ENCODE measurements around the gene ETV2.
"Not testable (repeated sequence)": the region's sequence is repeated elsewhere in the genome, so short reads cannot be mapped to it uniquely, and the experiment has no call there.

Gene ETV2

DNA sequence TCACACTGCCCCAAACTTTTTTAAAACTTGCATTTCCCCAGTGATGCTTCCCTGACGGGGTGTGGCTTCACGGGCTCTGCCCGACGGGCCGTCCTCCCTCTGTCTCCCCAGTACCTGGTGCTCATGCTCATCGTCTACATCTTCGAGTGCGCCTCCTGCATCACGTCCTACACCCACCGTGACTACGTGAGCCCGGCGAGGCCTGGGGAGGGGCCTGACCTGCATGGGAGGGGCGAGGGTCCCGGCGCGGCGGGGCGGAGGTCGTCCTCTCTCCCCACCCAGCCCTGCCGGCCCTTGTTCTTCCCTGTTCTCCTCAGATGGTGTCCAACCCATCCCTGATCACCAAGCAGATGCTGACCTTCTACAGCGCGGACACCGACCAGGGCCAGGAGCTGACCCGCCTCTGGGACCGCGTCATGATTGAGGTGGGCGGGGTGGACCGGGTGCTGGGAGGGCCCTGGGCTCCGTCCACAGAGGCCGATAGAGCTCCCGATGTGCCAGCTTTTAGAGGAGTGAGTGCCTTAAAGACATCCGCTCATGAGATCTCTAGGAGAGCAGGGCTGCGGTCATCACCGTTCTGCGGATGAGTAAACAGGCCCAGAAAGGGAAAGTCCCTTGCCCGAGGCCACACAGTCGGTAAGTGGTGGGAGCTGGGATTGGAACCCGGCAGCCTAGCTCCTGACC is 31.7 kb downstream of the ETV2 start:
- peak; percentile 84 for DNase-seq (ENCODE audit: low spot score)
- no peak for TF ChIP-seq CTCF (IDR thresholded peaks at IDR 0.05; ENCODE audit: borderline replicate concordance, control extremely low read depth, extremely low read depth, insufficient read depth, missing control alignments)
- in situ Hi-C loops (cut with MboI; ENCODE audit: low sequenced_read_pairs, unreplicated experiment): no loop called here

GRCh38 chr19:35675589-35676140 is 34.1 kb downstream of the ETV2 start:
- DNase-seq (ENCODE audit: low spot score): no peak
- in situ Hi-C loops (cut with MboI; ENCODE audit: low sequenced_read_pairs, unreplicated experiment): no loop called here
- no peak for TF ChIP-seq CTCF (IDR thresholded peaks at IDR 0.05; ENCODE audit: borderline replicate concordance, control extremely low read depth, extremely low read depth, insufficient read depth, missing control alignments)

- in situ Hi-C loops (cut with MboI; ENCODE audit: low sequenced_read_pairs, unreplicated experiment): no loop called here
- no peak for TF ChIP-seq CTCF (IDR thresholded peaks at IDR 0.05; ENCODE audit: borderline replicate concordance, control extremely low read depth, extremely low read depth, insufficient read depth, missing control alignments)
- DNase-seq (ENCODE audit: low spot score): no peak
These were observed 48.3 kb downstream of the ETV2 start for GRCh38 chr19:35689836-35690235.

- DNase-seq (ENCODE audit: low spot score); in situ Hi-C loops (cut with MboI; ENCODE audit: low sequenced_read_pairs, unreplicated experiment): not testable (repeated sequence)
These were observed 49.6 kb downstream of the ETV2 start for GRCh38 chr19:35691106-35691505.

- in situ Hi-C loops (cut with MboI; ENCODE audit: low sequenced_read_pairs, unreplicated experiment): no loop called here
- no peak for DNase-seq (ENCODE audit: low spot score)
- TF ChIP-seq CTCF (IDR thresholded peaks at IDR 0.05; ENCODE audit: borderline replicate concordance, control extremely low read depth, extremely low read depth, insufficient read depth, missing control alignments): no peak
These were observed 50.5 kb downstream of the ETV2 start for GRCh38 chr19:35692010-35692409.

GRCh38 chr19:35693422-35693821 is 51.9 kb downstream of the ETV2 start:
- no peak for TF ChIP-seq CTCF (IDR thresholded peaks at IDR 0.05; ENCODE audit: borderline replicate concordance, control extremely low read depth, extremely low read depth, insufficient read depth, missing control alignments)
- in situ Hi-C loops (cut with MboI; ENCODE audit: low sequenced_read_pairs, unreplicated experiment): no loop called here
- no peak for DNase-seq (ENCODE audit: low spot score)

DNA sequence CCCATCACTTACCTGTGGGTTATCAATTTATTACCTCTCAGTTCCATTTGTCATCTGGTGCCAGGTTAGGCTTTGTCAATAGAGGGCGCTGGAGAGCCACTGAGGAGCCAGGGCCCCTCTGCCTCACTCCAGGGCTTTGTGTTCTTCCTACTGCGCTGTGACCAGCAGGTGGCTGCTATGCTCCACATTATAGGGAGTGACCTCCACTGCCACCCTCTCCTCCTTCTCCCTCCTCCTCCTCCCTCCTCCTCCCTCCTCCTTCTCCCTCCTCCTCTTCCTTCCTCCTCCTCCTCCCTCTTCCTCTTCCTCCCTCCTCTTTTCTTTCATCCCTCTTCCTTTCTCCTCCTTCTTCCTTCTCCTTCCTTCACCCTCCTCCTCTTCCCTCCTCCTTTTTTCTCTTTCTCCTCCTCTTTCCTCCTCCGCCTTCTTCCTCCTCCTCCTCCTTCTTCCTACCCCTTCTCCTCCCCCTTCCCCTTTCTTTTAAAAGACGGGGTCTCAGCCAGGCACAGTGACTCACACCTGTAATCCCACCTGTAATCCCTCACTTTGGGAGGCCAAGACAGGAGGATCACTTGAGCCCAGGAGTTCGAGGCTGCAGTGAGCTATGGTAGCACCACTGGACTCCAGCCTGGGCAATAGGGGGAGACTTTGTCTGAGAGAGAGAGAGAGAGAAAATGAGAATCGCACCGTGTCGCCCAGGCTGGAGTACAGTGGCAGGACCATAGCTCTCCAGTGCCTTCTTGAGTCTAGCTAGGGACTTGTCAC is 52.5 kb downstream of the ETV2 start:
- in situ Hi-C loops (cut with MboI; ENCODE audit: low sequenced_read_pairs, unreplicated experiment): no loop called here
- DNase-seq (ENCODE audit: low spot score): peak; percentile 86
- peak; percentile 99 for TF ChIP-seq CTCF (IDR thresholded peaks at IDR 0.05; ENCODE audit: borderline replicate concordance, control extremely low read depth, extremely low read depth, insufficient read depth, missing control alignments)
